Natural killer cell (primary cell): ENCODE measurements around the gene SNX4. TPM values are rescaled to one million over a fixed set of nuclear protein-coding genes. Genes with fewer than 3 reads are reported as not detected.
"Not testable (repeated sequence)": the region's sequence is repeated elsewhere in the genome, so short reads cannot be mapped to it uniquely, and the experiment has no call there.

ENCODE experiments used
- ATAC-seq, 3 donors: fragments of 150-1000 bp in 2 of 3; fragments of 200-7000 bp in 1 of 3; cut with Tn5 transposase; 1 replicate in 1 of 3; 2 replicates in 2 of 3; pipeline ENCODE4 v1.10.0; 2021; ENCODE audit warnings: mild to moderate bottlenecking in 2 of 3, moderate library complexity in 2 of 3
- DNase-seq, 2 donors: peaks; one replicate each; pipeline versions ENCODE4 v3.0.0 to v3.0.0-alpha.2; 2013 to 2021; ENCODE audit warnings: mixed read lengths in 1 of 2
- H3K27ac ChIP-seq: one replicate; pipeline ENCODE4 v1.5.1; 2013; ENCODE audit warnings: mild to moderate bottlenecking, low read length
- H3K27me3 ChIP-seq: one replicate; pipeline ENCODE4 v1.6.1; 2013; ENCODE audit warnings: low read length; ENCODE audit not compliant: control insufficient read depth, insufficient read depth
- H3K36me3 ChIP-seq: one replicate; pipeline ENCODE4 v1.6.1; 2013; ENCODE audit warnings: low read length; ENCODE audit not compliant: control insufficient read depth, insufficient read depth
- H3K4me1 ChIP-seq: one replicate; pipeline ENCODE4 v1.6.1; 2013; ENCODE audit warnings: low read length; ENCODE audit not compliant: control insufficient read depth, insufficient read depth
- H3K4me3 ChIP-seq: one replicate; pipeline ENCODE4 v1.5.1; 2013; ENCODE audit warnings: low read length
- H3K9me3 ChIP-seq: one replicate; pipeline ENCODE4 v1.6.1; 2013; ENCODE audit warnings: low read length; ENCODE audit not compliant: control insufficient read depth, insufficient read depth
- H3K27ac Mint-ChIP-seq, 2 donors: one replicate each; pipeline ENCODE4 v1.8.0; 2022; ENCODE audit warnings: mild to moderate bottlenecking in 2 of 2, mixed read lengths in 2 of 2, moderate library complexity in 1 of 2
- H3K27me3 Mint-ChIP-seq, 2 donors: one replicate each; pipeline ENCODE4 v1.8.0; 2022; ENCODE audit warnings: low read depth in 2 of 2, mixed read lengths in 2 of 2
- H3K36me3 Mint-ChIP-seq: one replicate; pipeline ENCODE4 v1.8.0; 2022; ENCODE audit warnings: mixed read lengths
- H3K4me1 Mint-ChIP-seq, 2 donors: one replicate each; pipeline ENCODE4 v1.8.0; 2022; ENCODE audit warnings: mixed read lengths in 2 of 2
- H3K4me3 Mint-ChIP-seq: one replicate; pipeline ENCODE4 v1.8.0; 2022; ENCODE audit warnings: mild to moderate bottlenecking, moderate library complexity, mixed read lengths
- H3K9me3 Mint-ChIP-seq, 2 donors: one replicate each; pipeline ENCODE4 v1.8.0; 2022; ENCODE audit warnings: mixed read lengths in 2 of 2
- CTCF ChIP-seq: fragments of 200-600 bp; IDR thresholded peaks from one replicate; pipeline ENCODE4 v1.8.0; 2022; ENCODE audit warnings: antibody characterized with exemption
- WGBS: methylation state at CpG from one replicate; pipeline ENCODE4 v1.1.7; 2013; ENCODE audit warnings: missing lambda C conversion rate; ENCODE audit not compliant: insufficient coverage; 5-methylcytosine and 5-hydroxymethylcytosine counted together
- intact Hi-C: fragments of 100-400 bp; cut with micrococcal nuclease; formaldehyde crosslinking; loops from one replicate; pipeline ENCODE4 v1.14.2; 2022
- total RNA-seq, 4 donors: library from RNA; stranded (reverse); fragments of 120-200 nt in 1 of 4; gene quantifications; one replicate each; pipeline versions ENCODE4 v1.2.3 to v1.2.4, GENCODE V29; 2013 to 2022

SNX4 gene
- total RNA-seq, 3 donors from 2014 or later (not counting 1 experiment from before 2014, with no cell fraction given), result 24.4 to 30.1 (median 29.5) TPM

GRCh38 chr3:125528920-125529319, 8.9 kb upstream of the SNX4 start:
- H3K27me3 Mint-ChIP-seq, result no peaks in the 10 kb centered on the region
- ATAC-seq (no peak), DNase-seq (no peak)
- intact Hi-C loops, result no loop called here
- H3K4me3 Mint-ChIP-seq, result no peak overlapping the region
- peaks cover 6% of the 10 kb centered on the region for H3K36me3 Mint-ChIP-seq
- H3K9me3 Mint-ChIP-seq, result no peaks in the 10 kb centered on the region
- no peaks in the 10 kb centered on the region for H3K9me3 ChIP-seq
- TF ChIP-seq CTCF, result no peak
- H3K4me1 Mint-ChIP-seq, result no peaks in the 10 kb centered on the region
- peaks cover 22% of the 10 kb centered on the region for H3K36me3 ChIP-seq
- no peaks in the 10 kb centered on the region for H3K27me3 ChIP-seq
- H3K27ac Mint-ChIP-seq, result no peak overlapping the region
- H3K4me1 ChIP-seq, result no peaks in the 10 kb centered on the region
- no peak overlapping the region for H3K27ac ChIP-seq
- no peak overlapping the region for H3K4me3 ChIP-seq

GRCh38 chr3:125525153-125525552, 5.2 kb upstream of the SNX4 start:
- H3K27me3 Mint-ChIP-seq, result no peaks in the 10 kb centered on the region
- Histone ChIP-seq H3K27ac (no peak overlapping the region), H3K27me3 (no peaks in the 10 kb centered on the region), H3K4me1 (peaks cover 7% of the 10 kb centered on the region), H3K4me3 (no peak overlapping the region), H3K9me3 (no peaks in the 10 kb centered on the region), H3K36me3 (peaks cover 17% of the 10 kb centered on the region)
- intact Hi-C loops, result no loop called here
- 96% methylated on average over 4 of the region's 4 CpGs for WGBS
- peaks cover 3% of the 10 kb centered on the region in 2 donors for H3K4me1 Mint-ChIP-seq
- ATAC-seq (no peak), DNase-seq (no peak)
- H3K9me3 Mint-ChIP-seq, result no peaks in the 10 kb centered on the region
- no peak overlapping the region for H3K27ac Mint-ChIP-seq
- no peak for TF ChIP-seq CTCF
- no peak overlapping the region for H3K4me3 Mint-ChIP-seq
- peaks cover 6% of the 10 kb centered on the region for H3K36me3 Mint-ChIP-seq

- H3K9me3 ChIP-seq, ATAC-seq, H3K9me3 Mint-ChIP-seq, intact Hi-C loops, H3K27me3 Mint-ChIP-seq, H3K27ac ChIP-seq, H3K36me3 Mint-ChIP-seq, H3K36me3 ChIP-seq, H3K27me3 ChIP-seq, DNase-seq: not testable (repeated sequence)
- peaks cover 17% of the 10 kb centered on the region for H3K4me1 ChIP-seq
- peak overlapping the region; percentile 98 for H3K4me3 Mint-ChIP-seq
- H3K27ac Mint-ChIP-seq, result peak overlapping the region; percentile 83 to 96
- peaks cover 29 to 35% of the 10 kb centered on the region in 2 donors for H3K4me1 Mint-ChIP-seq
- 76% methylated on average over 10 of the region's 15 CpGs for WGBS
- peak overlapping the region; percentile 49 for H3K4me3 ChIP-seq
Observed at GRCh38 chr3:125520563-125520919, 539 bp upstream of the SNX4 start.

DNA sequence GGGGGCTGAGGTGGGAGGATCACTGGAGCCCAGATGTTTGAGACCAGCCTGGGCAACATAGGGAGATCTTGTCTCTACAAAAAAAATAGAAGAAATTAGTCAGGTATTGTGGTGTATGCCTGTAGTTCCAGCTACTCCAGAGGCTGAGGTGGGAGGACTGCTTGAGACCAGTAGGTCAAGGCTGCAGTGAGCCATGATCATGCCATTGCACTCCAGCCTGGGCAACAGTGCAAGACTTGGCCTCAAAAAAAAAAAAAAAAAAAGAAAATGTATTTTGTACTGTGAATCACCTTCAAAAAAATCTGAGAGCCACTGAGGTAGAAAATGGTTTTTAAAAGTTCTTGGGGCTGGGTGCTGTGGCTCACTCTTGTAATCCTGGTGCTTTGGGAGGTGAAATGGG, 4.6 kb downstream of the SNX4 start:
- no peaks in the 10 kb centered on the region for H3K27me3 ChIP-seq
- H3K4me3 Mint-ChIP-seq, result no peak overlapping the region
- H3K27ac ChIP-seq, result no peak overlapping the region
- H3K4me3 ChIP-seq, result no peak overlapping the region
- ATAC-seq, result no peak
- peaks cover 12% of the 10 kb centered on the region for H3K4me1 ChIP-seq
- H3K4me1 Mint-ChIP-seq, result peaks cover 42 to 53% of the 10 kb centered on the region in 2 donors
- H3K27ac Mint-ChIP-seq, result peak overlapping the region in 1 of 2 donors; percentile 28
- no peaks in the 10 kb centered on the region for H3K9me3 Mint-ChIP-seq
- peaks cover 7% of the 10 kb centered on the region for H3K36me3 Mint-ChIP-seq
- no peak for DNase-seq
- peaks cover 13% of the 10 kb centered on the region for H3K36me3 ChIP-seq
- intact Hi-C loops, result no loop called here
- H3K9me3 ChIP-seq, result no peaks in the 10 kb centered on the region
- no peak for TF ChIP-seq CTCF
- no peaks in the 10 kb centered on the region for H3K27me3 Mint-ChIP-seq
